Limb (tissue), 2 donors: Measurements from ENCODE around the gene ACOX3.
A peak's percentile ranks its signal among the peaks of the same experiment; 100 is the strongest.
"Not testable (repeated sequence)": the region's sequence is repeated elsewhere in the genome, so short reads cannot be mapped to it uniquely, and the experiment has no call there.

Source experiments
- DNase-seq, 2 donors: peaks; one replicate each; pipeline ENCODE4 v3.0.0-alpha.2; 2016; ENCODE audit errors: extremely low spot score in 2 of 2

ACOX3 gene

DNA sequence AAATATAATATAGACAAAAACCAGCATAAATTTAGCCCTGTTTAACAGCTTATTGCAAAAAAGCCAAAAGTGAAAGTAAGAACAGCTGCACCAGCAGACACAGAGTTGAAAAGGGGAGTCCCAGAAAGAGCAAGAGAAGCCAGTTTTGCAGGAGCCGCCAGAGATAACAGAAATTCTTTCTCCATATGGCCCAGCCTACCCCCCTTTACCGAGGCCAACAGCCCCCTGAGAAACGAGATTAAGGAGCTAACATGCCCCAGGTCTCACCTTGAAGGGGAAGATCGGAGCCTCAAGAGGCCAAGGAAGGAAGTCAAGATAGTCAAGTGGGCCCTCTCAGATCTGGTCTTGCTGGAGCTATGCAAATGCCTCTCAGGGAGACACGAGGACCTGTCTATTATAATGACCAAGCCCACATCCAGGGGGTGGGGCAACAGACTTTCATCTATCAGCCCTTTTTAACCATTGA, 4.8 kb downstream of the ACOX3 start:
- DNase-seq, result no peak

DNA sequence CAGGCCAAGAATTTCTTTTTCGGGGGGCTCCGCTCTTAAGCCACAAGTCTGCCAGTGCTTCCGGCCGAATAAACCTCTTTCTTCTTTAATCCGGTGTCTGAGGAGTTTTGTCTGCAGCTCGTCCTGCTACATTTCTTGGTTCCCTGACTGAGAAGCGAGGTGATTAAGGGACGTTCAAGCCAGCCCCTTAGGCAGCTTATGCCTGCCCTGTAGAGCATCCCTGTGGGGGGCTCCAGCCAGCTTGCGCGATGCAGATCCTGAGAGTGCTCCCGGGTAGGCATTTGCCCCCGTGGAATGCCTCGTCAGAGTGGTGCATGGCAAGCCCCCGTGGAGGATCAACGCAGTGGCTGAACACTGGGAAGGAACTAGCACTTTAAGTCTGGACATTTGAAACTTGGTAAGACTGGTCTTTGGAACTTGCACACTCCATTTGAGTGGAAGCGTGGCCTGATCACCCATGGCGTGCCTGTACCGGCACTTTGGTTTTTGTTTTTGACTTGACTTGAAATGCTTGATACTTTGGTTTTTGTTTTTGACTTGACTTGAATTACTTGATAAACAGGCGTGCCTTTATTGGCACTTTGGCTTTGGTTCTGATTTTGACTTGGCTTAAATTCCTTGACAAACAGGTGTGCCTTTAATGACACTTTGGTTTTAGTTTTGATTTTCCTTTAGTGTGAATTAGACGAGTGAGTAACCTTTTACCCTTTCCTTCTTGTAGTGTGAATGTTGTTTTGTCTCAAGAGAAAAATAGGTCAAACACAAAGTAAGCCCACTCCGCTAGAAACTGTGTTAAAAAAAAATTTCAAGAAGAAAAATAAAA, 6.1 kb downstream of the ACOX3 start:
- no peak for DNase-seq

DNA sequence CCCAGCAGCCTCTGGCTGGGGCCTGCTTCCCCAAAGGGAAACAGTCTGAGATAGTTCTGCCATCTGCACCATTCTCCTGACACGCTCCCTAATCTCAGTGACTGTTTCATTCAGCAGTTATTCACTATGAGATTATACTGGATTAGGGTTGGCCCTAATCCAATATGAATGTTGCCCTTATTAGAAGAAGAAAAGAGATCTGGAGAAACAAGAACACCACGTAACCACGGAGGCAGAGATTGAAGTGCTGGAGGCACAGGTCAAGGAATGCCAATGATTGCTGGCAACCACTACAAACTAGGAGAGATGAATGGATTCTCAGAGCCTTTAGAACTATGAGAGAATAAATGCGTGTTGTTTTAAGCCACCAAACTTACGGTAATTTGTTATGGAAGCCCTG, 7.4 kb downstream of the ACOX3 start:
- DNase-seq, result no peak

DNA sequence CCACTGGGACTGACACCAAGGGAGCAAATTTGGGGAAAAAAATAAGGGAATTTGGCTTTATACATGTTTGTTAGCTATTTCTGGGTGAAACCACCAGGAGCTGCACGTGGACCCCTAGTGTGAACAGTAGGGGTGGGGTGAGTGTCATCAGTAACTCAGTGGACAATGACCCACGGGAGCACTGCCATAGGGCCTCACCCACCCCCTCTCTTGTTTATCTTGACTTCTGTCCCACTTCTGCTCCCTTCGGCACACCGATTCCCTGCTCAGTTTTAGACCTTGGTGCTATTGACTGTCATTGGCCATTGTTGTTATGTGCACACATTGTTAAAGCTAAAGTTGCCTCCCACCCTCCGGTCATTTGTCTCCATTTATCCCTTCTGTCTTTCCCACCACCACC, 9.0 kb downstream of the ACOX3 start:
- DNase-seq, result no peak

GRCh38 chr4:8428288-8429097, 12.0 kb downstream of the ACOX3 start:
- peak; percentile 80 to 97 for DNase-seq

GRCh38 chr4:8427761-8428287, 12.7 kb downstream of the ACOX3 start:
- peak in 1 of 2 donors; percentile 52 for DNase-seq

GRCh38 chr4:8427262-8427661, 13.3 kb downstream of the ACOX3 start:
- DNase-seq, result no peak

DNA sequence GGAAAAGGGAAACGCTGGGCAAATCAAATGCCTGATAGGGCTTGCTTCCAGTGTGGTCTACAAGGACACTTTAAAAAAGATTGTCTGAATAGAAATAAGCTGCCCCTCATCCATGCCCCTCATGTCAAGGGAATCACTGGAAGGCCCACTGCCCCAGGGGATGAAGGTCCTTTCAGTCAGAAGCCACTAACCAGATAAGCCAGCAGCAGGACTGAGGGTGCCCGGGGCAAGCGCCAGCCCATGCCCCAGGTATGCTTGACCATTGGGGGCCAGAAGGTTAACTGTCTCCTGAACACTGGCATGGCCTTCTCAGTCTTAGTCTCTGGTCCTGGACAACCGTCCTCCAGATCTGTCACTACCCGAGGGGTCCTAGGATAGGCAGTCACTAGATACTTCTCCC, 17.7 kb downstream of the ACOX3 start:
- DNase-seq, result no peak

DNA sequence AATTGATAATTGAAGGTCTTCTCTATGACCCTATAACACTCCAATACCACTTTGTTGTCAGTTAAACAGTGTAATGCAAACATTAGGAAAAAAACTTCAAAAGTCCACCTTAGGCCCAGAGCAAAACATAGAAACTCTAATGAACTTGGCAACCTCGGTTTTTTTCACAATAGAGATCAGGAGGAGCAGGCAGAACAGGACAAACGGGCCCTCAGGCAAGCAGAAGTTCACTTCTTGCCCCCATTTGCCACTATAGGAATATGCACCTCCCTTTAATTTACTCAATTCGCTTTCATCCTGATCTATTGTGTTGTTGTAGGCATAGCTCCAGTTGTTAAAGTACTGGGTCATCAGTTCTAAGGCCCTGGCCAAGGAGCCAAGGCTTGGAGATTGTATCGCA, 18.2 kb downstream of the ACOX3 start:
- no peak for DNase-seq

DNA sequence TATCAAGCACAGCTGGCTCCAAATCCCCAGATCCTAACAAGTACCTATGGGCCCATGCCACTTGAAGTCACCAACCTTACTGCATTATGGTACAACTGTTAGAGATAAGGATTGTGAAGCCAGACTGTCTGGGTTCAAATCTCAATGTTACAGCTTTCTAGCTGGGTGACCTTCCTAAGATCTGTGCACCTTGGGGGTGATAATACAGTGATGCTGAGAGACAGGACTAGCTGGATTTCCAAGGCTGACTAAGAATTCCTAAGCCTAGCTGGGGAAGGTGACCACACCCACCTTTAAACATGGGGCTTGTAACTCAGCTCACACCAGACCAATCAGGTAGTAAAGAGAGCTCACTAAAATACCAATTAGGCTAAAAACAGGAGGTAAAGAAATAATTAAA, 20.4 kb downstream of the ACOX3 start:
- not testable (repeated sequence) for DNase-seq

DNA sequence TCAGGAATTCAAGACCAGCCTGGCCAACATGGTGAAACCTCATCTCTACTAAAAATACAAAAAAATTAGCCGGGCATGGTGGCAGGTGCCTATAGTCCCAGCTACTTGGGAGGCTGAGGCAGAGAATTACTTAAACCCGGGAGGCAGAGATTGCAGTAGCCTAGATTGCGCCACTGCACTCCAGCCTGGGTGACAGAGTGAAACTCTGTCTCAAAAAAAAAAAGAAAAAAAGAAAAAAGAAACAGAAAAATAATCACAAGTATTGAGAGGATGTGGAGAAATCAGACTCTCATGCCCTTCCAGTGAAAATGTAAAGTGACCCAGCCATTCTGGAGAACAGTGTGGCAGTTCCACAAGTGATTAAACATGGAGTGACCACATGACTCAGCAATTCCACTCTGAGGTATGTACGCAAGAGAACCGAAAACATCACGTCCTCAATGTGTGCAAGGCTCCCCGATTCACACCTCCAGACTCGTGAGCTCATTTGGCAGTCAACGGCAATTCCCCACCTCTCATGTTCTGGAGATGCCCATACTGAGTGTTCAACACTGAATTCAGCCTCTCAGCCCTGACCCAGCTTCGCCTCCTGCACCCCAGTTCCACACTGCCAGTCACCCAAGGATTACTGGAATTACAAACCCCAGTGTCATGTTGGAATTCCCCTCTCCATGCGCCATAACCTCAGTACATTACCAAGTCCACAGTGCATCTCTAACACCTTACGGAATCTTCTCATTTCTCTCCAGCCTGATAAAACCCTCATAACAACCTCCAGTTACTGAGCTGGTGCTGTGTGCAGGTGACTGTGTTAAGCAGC, 21.1 kb downstream of the ACOX3 start:
- DNase-seq, result no peak

GRCh38 chr4:8417071-8417614, 23.4 kb downstream of the ACOX3 start:
- DNase-seq, result no peak

GRCh38 chr4:8414377-8414776, 26.1 kb downstream of the ACOX3 start:
- DNase-seq, result no peak

GRCh38 chr4:8412288-8412687, 28.2 kb downstream of the ACOX3 start:
- DNase-seq, result no peak

DNA sequence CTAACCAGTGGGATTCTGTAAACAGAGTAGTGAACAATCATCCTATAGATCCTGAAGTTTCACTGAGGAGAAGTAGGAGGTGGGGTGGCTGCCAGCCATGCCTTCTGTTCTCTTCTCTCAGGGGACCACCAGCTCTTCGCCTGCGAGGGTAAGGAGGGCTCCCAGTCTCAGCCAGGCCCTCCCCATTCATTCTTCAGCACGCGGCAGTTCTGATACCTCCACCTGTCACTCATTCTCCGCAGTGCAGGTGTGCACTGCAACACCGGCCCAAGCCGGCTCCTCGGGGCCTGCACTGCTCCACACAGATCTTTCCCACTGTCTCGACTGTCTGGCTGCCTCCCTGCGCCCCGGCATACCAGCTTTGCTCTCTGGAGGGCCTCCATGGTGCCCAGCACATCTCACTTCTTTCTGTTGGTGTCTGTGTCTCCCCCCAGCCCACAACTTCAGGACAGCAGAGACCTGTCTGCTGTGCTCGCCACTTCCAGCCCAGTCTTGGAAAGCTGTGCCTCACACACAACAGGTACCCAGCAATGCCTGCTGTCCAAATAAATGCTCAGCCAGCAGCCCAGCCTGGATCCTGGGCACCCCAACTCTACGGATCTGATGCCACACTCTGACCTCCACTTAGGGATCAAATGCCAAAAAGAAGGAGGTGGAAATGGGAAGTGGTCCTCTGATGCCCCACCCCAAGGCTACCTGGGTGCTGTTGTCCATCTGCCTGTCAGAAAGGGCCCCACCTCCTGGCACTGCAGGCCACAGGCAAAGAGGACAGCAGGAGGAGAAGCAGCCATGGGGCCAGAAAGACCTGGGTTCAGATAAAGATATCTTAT, 29.0 kb downstream of the ACOX3 start:
- no peak for DNase-seq

DNA sequence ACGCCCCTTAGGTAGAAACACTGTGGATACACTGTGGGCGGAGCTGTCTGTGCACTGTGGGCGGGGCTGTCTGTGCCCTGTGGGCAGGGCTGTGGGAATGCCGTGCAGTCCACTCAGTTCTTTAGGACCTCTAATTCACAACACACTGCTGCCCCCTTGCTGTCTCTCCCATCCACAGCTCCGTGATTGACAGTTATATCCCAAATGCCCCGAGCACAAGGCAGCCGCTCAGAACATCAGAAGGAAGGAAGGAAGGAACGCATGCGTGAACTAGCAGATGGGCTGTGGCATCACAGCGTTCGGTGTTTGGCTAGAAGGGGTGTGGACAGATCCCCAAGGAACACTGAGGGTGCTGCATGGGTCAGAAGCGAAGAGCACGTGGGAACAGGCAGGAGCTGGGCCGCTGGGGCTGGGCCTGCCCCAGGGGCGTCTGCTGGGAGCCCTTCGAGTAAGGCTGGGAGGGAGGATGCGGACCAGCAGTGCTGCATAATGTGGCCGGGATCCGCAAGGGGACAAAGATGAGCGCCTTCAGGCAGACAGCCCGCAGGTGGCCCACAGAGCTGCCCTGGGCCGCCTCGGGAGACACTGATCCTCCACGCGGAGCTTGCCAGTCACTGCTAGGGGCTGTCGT, 29.8 kb downstream of the ACOX3 start:
- peak; percentile 45 to 68 for DNase-seq

DNA sequence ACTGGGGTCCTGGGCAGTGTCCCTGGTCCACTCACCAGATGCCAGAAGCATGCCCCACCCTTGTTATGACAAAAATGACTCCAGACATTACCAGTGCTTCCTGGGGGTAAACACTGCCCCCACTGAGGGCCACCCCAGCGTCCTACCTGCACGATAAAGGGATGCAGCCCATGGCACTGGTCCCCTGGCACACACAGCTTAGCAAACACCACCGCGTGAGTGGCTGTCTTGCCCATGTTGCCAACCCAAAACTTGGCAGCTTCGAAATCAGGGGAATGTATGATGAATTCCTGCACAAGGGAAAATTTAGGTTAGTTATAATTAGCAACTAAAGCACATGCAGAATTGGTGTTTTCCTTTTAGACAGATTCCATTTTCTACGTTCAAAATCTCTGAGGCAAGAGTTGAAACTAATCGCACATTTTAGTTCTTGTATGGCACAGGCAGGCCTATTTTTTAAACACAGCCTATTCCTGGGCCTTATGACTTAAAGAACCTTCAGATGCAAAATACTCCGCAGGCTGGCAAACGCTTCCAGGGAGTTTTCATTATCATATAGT, 30.4 kb downstream of the ACOX3 start:
- no peak for DNase-seq

GRCh38 chr4:8409264-8410065, 31.1 kb downstream of the ACOX3 start:
- no peak for DNase-seq

DNA sequence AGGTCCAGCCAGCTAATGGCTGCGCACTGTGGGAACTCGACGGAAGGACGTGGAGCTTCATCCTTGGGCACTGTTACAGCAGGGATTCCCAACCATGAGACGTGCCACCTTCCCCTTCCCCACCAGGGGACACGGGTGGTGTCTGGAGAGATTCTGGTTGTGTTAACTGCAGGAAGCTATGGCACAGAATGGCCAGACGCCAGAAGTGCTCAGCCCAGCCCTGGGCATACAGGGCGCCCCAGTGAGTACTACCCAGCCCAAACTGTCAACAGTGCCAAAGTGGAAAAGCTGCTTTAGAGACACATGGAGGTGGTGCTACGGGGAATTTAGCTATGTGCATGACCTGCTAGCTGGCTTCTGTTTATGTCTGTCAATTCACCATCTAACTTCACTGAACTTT, 32.8 kb downstream of the ACOX3 start:
- DNase-seq, result no peak
